Activated T-helper 17 cell treated with anti-CD3 and anti-CD28 coated beads, Interleukin-2, amount 50 U/mL, for 72 hours (primary cell): ENCODE data around the gene ZIC3. TPM values are rescaled to one million over a fixed set of nuclear protein-coding genes. Genes with fewer than 3 reads are reported as not detected.
A peak's percentile ranks its signal among the peaks of the same experiment; 100 is the strongest.
"Not testable (repeated sequence)": the region's sequence is repeated elsewhere in the genome, so short reads cannot be mapped to it uniquely, and the experiment has no call there.

Source experiments
- ATAC-seq: fragments of 150-1000 bp; cut with Tn5 transposase; replicated peaks from 2 replicates; pipeline ENCODE4 v1.10.0; 2021; ENCODE audit warnings: mild to moderate bottlenecking, moderate library complexity
- H3K27ac Mint-ChIP-seq: one replicate; pipeline ENCODE4 v1.8.0; 2022; ENCODE audit warnings: mixed read lengths
- H3K27me3 Mint-ChIP-seq: one replicate; pipeline ENCODE4 v1.8.0; 2022; ENCODE audit warnings: mixed read lengths
- H3K36me3 Mint-ChIP-seq: one replicate; pipeline ENCODE4 v1.8.0; 2022; ENCODE audit warnings: low read depth, mild to moderate bottlenecking, mixed read lengths
- H3K4me1 Mint-ChIP-seq: one replicate; pipeline ENCODE4 v1.8.0; 2022; ENCODE audit warnings: mixed read lengths
- H3K4me3 Mint-ChIP-seq: one replicate; pipeline ENCODE4 v1.8.0; 2022; ENCODE audit warnings: mild to moderate bottlenecking, mixed read lengths
- H3K9me3 Mint-ChIP-seq: one replicate; pipeline ENCODE4 v1.8.0; 2022; ENCODE audit warnings: mixed read lengths
- total RNA-seq, 2 donors: library from RNA; stranded (reverse); gene quantifications; one replicate each; pipeline ENCODE4 v1.2.3, GENCODE V29; 2022

ZIC3 gene
- not detected for total RNA-seq

GRCh38 chrX:137565921-137566745 is at the start of gene ZIC3:
Gene ZIC3 (plus strand): TSS chrX:137566127. CDS start chrX:137566692, 565 bp downstream.
- Mint-ChIP-seq H3K27me3 (peaks cover 29% of the 10 kb centered on the region), H3K9me3 (no peaks in the 10 kb centered on the region), H3K4me3 (peak within 1 kb of the TSS; percentile 52), H3K27ac (no peak within 1 kb of the TSS), H3K4me1 (peaks cover 5% of the 10 kb centered on the region), H3K36me3 (peaks cover 6% of the 10 kb centered on the region)
- no peak for ATAC-seq

- Mint-ChIP-seq H3K36me3 (no peaks in the 10 kb centered on the region), H3K27ac (no peak overlapping the region), H3K4me1 (no peaks in the 10 kb centered on the region), H3K27me3 (peaks cover under 1% of the 10 kb centered on the region), H3K9me3 (no peaks in the 10 kb centered on the region), H3K4me3 (no peak overlapping the region)
- no peak for ATAC-seq
These were observed 46.5 kb upstream of the ZIC3 start for GRCh38 chrX:137519459-137519858.

- Mint-ChIP-seq H3K4me1 (no peaks in the 10 kb centered on the region), H3K9me3 (no peaks in the 10 kb centered on the region), H3K36me3 (no peaks in the 10 kb centered on the region), H3K27ac (no peak overlapping the region), H3K4me3 (no peak overlapping the region), H3K27me3 (peaks cover 18% of the 10 kb centered on the region)
- no peak for ATAC-seq
These were observed 19.9 kb upstream of the ZIC3 start for GRCh38 chrX:137545711-137546651.

- no peak for ATAC-seq
- Mint-ChIP-seq H3K4me1 (no peaks in the 10 kb centered on the region), H3K36me3 (no peaks in the 10 kb centered on the region), H3K4me3 (no peak overlapping the region), H3K9me3 (no peaks in the 10 kb centered on the region), H3K27me3 (peaks cover 23% of the 10 kb centered on the region), H3K27ac (no peak overlapping the region)
These were observed 18.6 kb upstream of the ZIC3 start for GRCh38 chrX:137547291-137547690.

- no peak overlapping the region for H3K4me3 Mint-ChIP-seq
- H3K4me1 Mint-ChIP-seq = no peaks in the 10 kb centered on the region
- H3K36me3 Mint-ChIP-seq = no peaks in the 10 kb centered on the region
- H3K27ac Mint-ChIP-seq = no peak overlapping the region
- no peaks in the 10 kb centered on the region for H3K9me3 Mint-ChIP-seq
- H3K27me3 Mint-ChIP-seq = peaks cover 23% of the 10 kb centered on the region
- ATAC-seq = no peak
These were observed 17.7 kb upstream of the ZIC3 start for GRCh38 chrX:137548261-137548660.

- no peaks in the 10 kb centered on the region for H3K9me3 Mint-ChIP-seq
- H3K27ac Mint-ChIP-seq = no peak overlapping the region
- no peaks in the 10 kb centered on the region for H3K36me3 Mint-ChIP-seq
- no peak for ATAC-seq
- H3K4me3 Mint-ChIP-seq = no peak overlapping the region
- H3K27me3 Mint-ChIP-seq = peaks cover 23% of the 10 kb centered on the region
- no peaks in the 10 kb centered on the region for H3K4me1 Mint-ChIP-seq
These were observed 16.9 kb upstream of the ZIC3 start for GRCh38 chrX:137549073-137549472.

- Mint-ChIP-seq H3K4me1 (no peaks in the 10 kb centered on the region), H3K27me3 (peaks cover 23% of the 10 kb centered on the region), H3K36me3 (no peaks in the 10 kb centered on the region), H3K27ac (no peak overlapping the region), H3K4me3 (peak overlapping the region; percentile 20), H3K9me3 (no peaks in the 10 kb centered on the region)
- no peak for ATAC-seq
These were observed 15.9 kb upstream of the ZIC3 start for GRCh38 chrX:137549851-137550664.

- no peak for ATAC-seq
- H3K27ac Mint-ChIP-seq = no peak overlapping the region
- no peak overlapping the region for H3K4me3 Mint-ChIP-seq
- H3K27me3 Mint-ChIP-seq = peaks cover 17% of the 10 kb centered on the region
- H3K4me1 Mint-ChIP-seq = no peaks in the 10 kb centered on the region
- no peaks in the 10 kb centered on the region for H3K36me3 Mint-ChIP-seq
- no peaks in the 10 kb centered on the region for H3K9me3 Mint-ChIP-seq
These were observed 15.2 kb upstream of the ZIC3 start for GRCh38 chrX:137550665-137551261.

GRCh38 chrX:137552098-137552497 is 13.8 kb upstream of the ZIC3 start:
- not testable (repeated sequence) for H3K27ac Mint-ChIP-seq, H3K4me1 Mint-ChIP-seq, H3K4me3 Mint-ChIP-seq, H3K9me3 Mint-ChIP-seq, ATAC-seq, H3K36me3 Mint-ChIP-seq
- peaks cover 18% of the 10 kb centered on the region for H3K27me3 Mint-ChIP-seq

- Mint-ChIP-seq H3K27ac (no peak overlapping the region), H3K9me3 (no peaks in the 10 kb centered on the region), H3K4me1 (peaks cover 5% of the 10 kb centered on the region)
These were observed 3.8 kb upstream of the ZIC3 start for GRCh38 chrX:137562096-137562495.

GRCh38 chrX:137563681-137564651 is 2.0 kb upstream of the ZIC3 start:
- no peaks in the 10 kb centered on the region for H3K9me3 Mint-ChIP-seq
- no peak overlapping the region for H3K4me3 Mint-ChIP-seq
- peaks cover 5% of the 10 kb centered on the region for H3K4me1 Mint-ChIP-seq
- H3K27me3 Mint-ChIP-seq = peaks cover 21% of the 10 kb centered on the region
- ATAC-seq = no peak
- H3K27ac Mint-ChIP-seq = no peak overlapping the region
- peaks cover 6% of the 10 kb centered on the region for H3K36me3 Mint-ChIP-seq

More at GRCh38 chrX:137562096-137562495, 3.8 kb upstream of the ZIC3 start:
- peaks cover 6% of the 10 kb centered on the region for H3K36me3 Mint-ChIP-seq
- H3K4me3 Mint-ChIP-seq = no peak overlapping the region
- no peak for ATAC-seq
- H3K27me3 Mint-ChIP-seq = peaks cover 17% of the 10 kb centered on the region

GRCh38 chrX:137565318-137565904 is 516 bp upstream of the ZIC3 start:
- Mint-ChIP-seq H3K27ac (no peak overlapping the region), H3K9me3 (no peaks in the 10 kb centered on the region), H3K36me3 (peaks cover 6% of the 10 kb centered on the region), H3K4me3 (peak overlapping the region; percentile 38), H3K27me3 (peaks cover 29% of the 10 kb centered on the region), H3K4me1 (peaks cover 5% of the 10 kb centered on the region)
- no peak for ATAC-seq
